K562 (cell line): ENCODE data around the gene PLA2G2C. TPM values are rescaled to one million over a fixed set of nuclear protein-coding genes. Genes with fewer than 3 reads are reported as not detected.

Source experiments
- ATAC-seq: fragments of 200-7000 bp; cut with Tn5 transposase; 3 replicates; pipeline ENCODE4 v1.9.1; 2020; ENCODE audit warnings: moderate library complexity
- BruUV-seq: library from RNA; stranded (reverse); fragments of 400-500 nt; replicated peaks from 2 replicates; lab custom pipeline; 2021; lab: Mats Ljungman, UMichigan
- CTCF ChIA-PET: fragments of 300-600 bp; formaldehyde crosslinking; extraction: SDS; loops from one replicate; lab custom pipeline; 2021; ENCODE audit warnings: low intra/inter-chr PET ratio; lab: Yijun Ruan, JAX
- POLR2A ChIA-PET: fragments of 300-600, 350-650 bp; sonication (Branson Sonifier 250); formaldehyde crosslinking; extraction: SDS; loops from one replicate; lab custom pipeline; 2021; ENCODE audit warnings: antibody characterized with exemption, inconsistent platforms; lab: Yijun Ruan, JAX
- DNase-seq, 4 experiments: peaks; one replicate each; pipeline versions ENCODE4 v3.0.0 to v3.0.0-alpha.2; 2011 to 2018; ENCODE audit warnings: low spot score in 3 of 4, mixed read lengths in 3 of 4; ENCODE audit errors: extremely low read depth in 1 of 4
- FAIRE-seq: peaks from 2 replicates; lab custom pipeline; 2011; peaks lifted over from hg19 to GRCh38; lab: Jason Lieb, UNC
- H2AFZ ChIP-seq: 2 replicates; pipeline ENCODE4 v1.6.0; 2011; ENCODE audit warnings: low read depth, low read length, control low read depth, inconsistent platforms
- H3K27ac ChIP-seq: fragments of 200-600 bp; 3 replicates; pipeline ENCODE4 v1.8.0; 2011; ENCODE audit warnings: low read depth, mild to moderate bottlenecking, control low read depth, inconsistent platforms, low read length, moderate library complexity, mixed read lengths; ENCODE audit errors: extremely low read depth
- H3K27me3 ChIP-seq, 2 experiments: fragments of 300-600 bp in 1 of 2; 2 replicates in 1 of 2; 3 replicates in 1 of 2; pipeline versions ENCODE4 v1.6.0 to v1.8.0; 2011; ENCODE audit warnings: inconsistent platforms in 2 of 2, low read length in 2 of 2, mild to moderate bottlenecking in 1 of 2, mixed read lengths in 1 of 2, moderate library complexity in 1 of 2; ENCODE audit not compliant: control insufficient read depth in 2 of 2, insufficient read depth in 2 of 2
- H3K36me3 ChIP-seq: fragments of 300-600 bp; 3 replicates; pipeline ENCODE4 v1.8.0; 2011; ENCODE audit warnings: mild to moderate bottlenecking, low read length, inconsistent platforms; ENCODE audit not compliant: control insufficient read depth, insufficient read depth
- H3K4me1 ChIP-seq, 2 experiments: fragments of 200-600 bp in 1 of 2; replicated peaks in 1 of 2; 2 replicates in 1 of 2; 3 replicates in 1 of 2; pipeline versions ENCODE4 v1.5.1 to v1.8.0; 2011; ENCODE audit warnings: inconsistent platforms in 2 of 2, low read length in 2 of 2, mild to moderate bottlenecking in 1 of 2, mixed read lengths in 1 of 2, moderate library complexity in 1 of 2; ENCODE audit not compliant: control insufficient read depth in 2 of 2, insufficient read depth in 2 of 2
- H3K4me2 ChIP-seq: 2 replicates; pipeline ENCODE4 v1.6.1; 2011; ENCODE audit warnings: low read length, control low read depth, inconsistent platforms, mixed read lengths; ENCODE audit not compliant: insufficient read depth
- H3K4me3 ChIP-seq: fragments of 200-600 bp; sonication (generic), shearing (Covaris generic); 2 replicates; pipeline ENCODE4 v1.5.1; 2016; ENCODE audit warnings: control low read depth, inconsistent platforms
- H3K79me2 ChIP-seq: fragments of 200-600 bp; 3 replicates; pipeline ENCODE4 v1.8.0; 2011; ENCODE audit warnings: low read length, inconsistent platforms; ENCODE audit not compliant: control insufficient read depth, insufficient read depth
- H3K9ac ChIP-seq, 2 experiments: 2 replicates each; pipeline versions ENCODE4 v1.6.0 to v1.6.1; 2011; ENCODE audit warnings: low read depth in 2 of 2, low read length in 2 of 2, control low read depth in 1 of 2, inconsistent platforms in 1 of 2, mild to moderate bottlenecking in 1 of 2, mixed read lengths in 1 of 2; ENCODE audit not compliant: insufficient read depth in 1 of 2
- H3K9me1 ChIP-seq: one replicate; pipeline ENCODE4 v1.6.0; 2011; ENCODE audit warnings: inconsistent platforms, mild to moderate bottlenecking, low read length, moderate library complexity; ENCODE audit not compliant: control insufficient read depth, insufficient read depth
- H3K9me3 ChIP-seq: replicated peaks from 2 replicates; pipeline ENCODE4 v1.5.1; 2011; ENCODE audit warnings: low read depth, low read length, inconsistent platforms; ENCODE audit not compliant: control insufficient read depth, insufficient read depth
- H4K20me1 ChIP-seq: replicated peaks from 2 replicates; pipeline ENCODE4 v1.6.1; 2011; ENCODE audit warnings: low read length, inconsistent platforms, mixed read lengths; ENCODE audit not compliant: control insufficient read depth, insufficient read depth
- EGR1 ChIP-seq: fragments of 450-650 bp; conservative IDR thresholded peaks from 2 replicates; pipeline ENCODE4 v1.6.1; 2017; ENCODE audit warnings: mild to moderate bottlenecking
- RFX1 ChIP-seq: fragments of 450-650 bp; IDR thresholded peaks from 2 replicates; pipeline ENCODE4 v1.6.1; 2016; ENCODE audit warnings: mild to moderate bottlenecking, moderate library complexity
- ZNF121 ChIP-seq: sonication (generic); formaldehyde crosslinking; conservative IDR thresholded peaks from 2 replicates; pipeline ENCODE4 v1.8.0; 2022; ENCODE audit warnings: missing genetic modification reagents
- WGBS: fragments of 100-300 bp; shearing (Covaris generic); methylation state at CpG from one replicate; pipeline ENCODE4 v1.1.6; 2016; ENCODE audit warnings: low coverage, mixed read lengths; ENCODE audit not compliant: insufficient coverage; ENCODE audit errors: missing lambda C conversion rate; 5-methylcytosine and 5-hydroxymethylcytosine counted together
- in situ Hi-C: fragments of 300-500 bp; cut with MboI; formaldehyde crosslinking; loops from 4 replicates; pipeline ENCODE4 v1.15.0; 2018; ENCODE audit warnings: inconsistent platforms, mixed read lengths
- intact Hi-C: fragments of 100-400 bp; cut with micrococcal nuclease; formaldehyde crosslinking; loops from 2 replicates; pipeline ENCODE4 v1.14.2; 2022
- polyA plus RNA-seq, 8 experiments: library from polyadenylated mRNA; depleted of rRNA in 4 of 8; stranded (reverse) in 5 of 8; unstranded in 3 of 8; fragments of >200 nt; fragmentation: Nextera tagmentation in 2 of 8; fragmentation: Illumina TruSeq in 1 of 8; extraction: Ambion mirVana in 2 of 8; extraction: Trizol in 1 of 8; gene quantifications; 2 replicates each; pipeline versions ENCODE4 v1.2.1 to v1.2.3, GENCODE V29; 2011 to 2014; ENCODE audit warnings: inconsistent platforms in 1 of 8, missing spikeins in 1 of 8
- total RNA-seq, 7 experiments: library from RNA; depleted of rRNA in 6 of 7; stranded (reverse); fragments of >200 nt in 6 of 7; fragmentation: Illumina TruSeq in 2 of 7; extraction: Trizol in 2 of 7; gene quantifications; 2 replicates each; pipeline versions ENCODE4 v1.2.1 to v1.2.3, GENCODE V29; 2011 to 2021; ENCODE audit warnings: low replicate concordance in 1 of 7
- TF ChIP-seq, protein P1 (sequence below): sonication (generic); formaldehyde crosslinking; IDR thresholded peaks from 2 replicates; pipeline ENCODE4 v1.8.0; 2023; ENCODE audit warnings: missing genetic modification reagents, mild to moderate bottlenecking, borderline replicate concordance

PLA2G2C gene
- total and polyA plus RNA-seq, 9 of the 15 experiments (the other 6 are each of a cell fraction or from before 2014, with no cell fraction given): 0.14 to 0.49 (median 0.21) TPM

DNA sequence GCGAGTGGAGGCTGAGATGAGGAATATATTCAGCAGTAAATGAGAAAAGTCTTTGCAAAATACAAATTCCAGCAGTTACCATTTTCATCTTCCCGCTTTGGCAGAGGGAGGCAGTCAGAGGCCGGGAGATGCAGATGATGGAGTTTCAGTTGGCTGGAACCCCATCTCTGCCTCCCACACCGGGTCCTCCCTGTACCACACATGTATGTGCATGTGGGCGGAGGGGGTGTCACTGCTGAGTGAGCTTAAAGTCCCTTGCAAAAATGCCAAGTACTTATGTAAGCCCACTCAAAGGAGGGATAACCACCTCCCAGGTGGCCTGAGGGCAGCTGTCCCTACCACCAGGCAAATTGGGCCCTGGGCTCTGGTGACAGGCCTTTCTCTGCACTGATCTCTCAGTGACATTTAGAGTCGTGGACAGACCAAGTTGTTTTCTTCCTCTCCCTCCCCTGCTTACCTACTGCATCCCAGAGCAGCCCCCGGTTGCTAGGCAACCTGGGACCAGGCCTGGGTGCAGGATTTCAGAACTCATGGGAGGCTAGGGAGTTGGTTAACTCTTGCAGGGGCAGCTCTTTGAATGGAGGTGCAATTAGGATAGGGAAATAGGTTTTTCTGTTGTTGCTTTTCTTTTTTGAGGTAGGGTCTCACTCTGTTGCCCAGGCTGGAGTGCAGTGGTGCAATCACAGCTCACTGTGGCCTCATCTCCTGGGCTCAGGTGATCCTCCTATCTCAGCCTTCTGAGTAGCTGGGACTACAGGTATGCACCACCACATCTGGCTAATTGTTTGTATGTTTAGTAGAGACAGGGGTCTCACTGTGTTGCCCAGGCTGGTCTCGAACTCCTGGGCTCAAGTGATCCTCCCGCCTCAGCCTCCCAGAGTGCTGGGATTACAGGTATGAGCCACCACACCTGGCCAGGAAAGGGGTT lies 17.5 kb downstream of the PLA2G2C start:
- peaks cover 4 to 20% of the 10 kb centered on the region in 2 experiments; a peak in 4 of 5 replicates for H3K4me1 ChIP-seq
- no peaks in the 10 kb centered on the region for H3K79me2 ChIP-seq
- TF ChIP-seq ZNF121 (peak; percentile 89), RFX1 (peak; percentile 87), EGR1 (peak; percentile 64)
- TF ChIP-seq, protein P1, sequence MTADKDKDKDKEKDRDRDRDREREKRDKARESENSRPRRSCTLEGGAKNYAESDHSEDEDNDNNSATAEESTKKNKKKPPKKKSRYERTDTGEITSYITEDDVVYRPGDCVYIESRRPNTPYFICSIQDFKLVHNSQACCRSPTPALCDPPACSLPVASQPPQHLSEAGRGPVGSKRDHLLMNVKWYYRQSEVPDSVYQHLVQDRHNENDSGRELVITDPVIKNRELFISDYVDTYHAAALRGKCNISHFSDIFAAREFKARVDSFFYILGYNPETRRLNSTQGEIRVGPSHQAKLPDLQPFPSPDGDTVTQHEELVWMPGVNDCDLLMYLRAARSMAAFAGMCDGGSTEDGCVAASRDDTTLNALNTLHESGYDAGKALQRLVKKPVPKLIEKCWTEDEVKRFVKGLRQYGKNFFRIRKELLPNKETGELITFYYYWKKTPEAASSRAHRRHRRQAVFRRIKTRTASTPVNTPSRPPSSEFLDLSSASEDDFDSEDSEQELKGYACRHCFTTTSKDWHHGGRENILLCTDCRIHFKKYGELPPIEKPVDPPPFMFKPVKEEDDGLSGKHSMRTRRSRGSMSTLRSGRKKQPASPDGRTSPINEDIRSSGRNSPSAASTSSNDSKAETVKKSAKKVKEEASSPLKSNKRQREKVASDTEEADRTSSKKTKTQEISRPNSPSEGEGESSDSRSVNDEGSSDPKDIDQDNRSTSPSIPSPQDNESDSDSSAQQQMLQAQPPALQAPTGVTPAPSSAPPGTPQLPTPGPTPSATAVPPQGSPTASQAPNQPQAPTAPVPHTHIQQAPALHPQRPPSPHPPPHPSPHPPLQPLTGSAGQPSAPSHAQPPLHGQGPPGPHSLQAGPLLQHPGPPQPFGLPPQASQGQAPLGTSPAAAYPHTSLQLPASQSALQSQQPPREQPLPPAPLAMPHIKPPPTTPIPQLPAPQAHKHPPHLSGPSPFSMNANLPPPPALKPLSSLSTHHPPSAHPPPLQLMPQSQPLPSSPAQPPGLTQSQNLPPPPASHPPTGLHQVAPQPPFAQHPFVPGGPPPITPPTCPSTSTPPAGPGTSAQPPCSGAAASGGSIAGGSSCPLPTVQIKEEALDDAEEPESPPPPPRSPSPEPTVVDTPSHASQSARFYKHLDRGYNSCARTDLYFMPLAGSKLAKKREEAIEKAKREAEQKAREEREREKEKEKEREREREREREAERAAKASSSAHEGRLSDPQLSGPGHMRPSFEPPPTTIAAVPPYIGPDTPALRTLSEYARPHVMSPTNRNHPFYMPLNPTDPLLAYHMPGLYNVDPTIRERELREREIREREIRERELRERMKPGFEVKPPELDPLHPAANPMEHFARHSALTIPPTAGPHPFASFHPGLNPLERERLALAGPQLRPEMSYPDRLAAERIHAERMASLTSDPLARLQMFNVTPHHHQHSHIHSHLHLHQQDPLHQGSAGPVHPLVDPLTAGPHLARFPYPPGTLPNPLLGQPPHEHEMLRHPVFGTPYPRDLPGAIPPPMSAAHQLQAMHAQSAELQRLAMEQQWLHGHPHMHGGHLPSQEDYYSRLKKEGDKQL (CRISPR knock-in tag): no peak
- TF ChIP-seq, all 486 proteins: peak for 3
- ChIA-PET CTCF (no interaction called here), POLR2A (interaction anchor here (0.7 to 1.6 kb wide), 4 partner anchors 10 to 183 kb away, joined by 3 to 4 read pairs (median 4); no protein-coding TSS in a partner anchor)
- in situ Hi-C loops (no loop called here), intact Hi-C loops (loop anchor here (5.0 kb wide), 2 partner anchors 263 to 323 kb away; no protein-coding TSS in a partner anchor)
- Histone ChIP-seq H3K4me2 (no peak overlapping the region), H3K27me3 (peaks cover 0 to 15% of the 10 kb centered on the region in 2 experiments; a peak in 3 of 5 replicates), H3K9me1 (no peaks in the 10 kb centered on the region), H2AFZ (no peak overlapping the region), H3K4me3 (no peak overlapping the region), H3K27ac (no peak overlapping the region), H3K9ac (no peak overlapping the region), H4K20me1 (no peaks in the 10 kb centered on the region), H3K36me3 (no peaks in the 10 kb centered on the region), H3K9me3 (peaks cover 1% of the 10 kb centered on the region; the same call in 1 of the 2 replicates)
- no peak for DNase-seq
- BruUV-seq: no TSS peak
- 57% methylated on average over 9 of the region's 9 CpGs for WGBS
- FAIRE-seq: no peak
- ATAC-seq: no peak
